ENCODE measurements around the gene OR8B12. TPM values are rescaled to one million over a fixed set of nuclear protein-coding genes. Genes with fewer than 3 reads are reported as not detected.

Gene OR8B12
- total RNA-seq, 2 donors from 2014 or later: not detected

- no peak for DNase-seq
- Histone ChIP-seq H3K27ac (no peak overlapping the region), H3K36me3 (no peaks in the 10 kb centered on the region)
Measured at GRCh38 chr11:124570160-124570559, 26.7 kb upstream of the OR8B12 start.

GRCh38 chr11:124569697-124570096 is 26.2 kb upstream of the OR8B12 start, which contains the start of gene OR8A1:
Gene OR8A1, plus strand, starts transcription at chr11:124569997. Its CDS starts 123 bp downstream, at chr11:124570120.
- intact Hi-C loops (cut with DNase I): no loop called here
- Histone ChIP-seq H3K9ac (ENCODE audit: low read depth in 2 of 2, low read length in 2 of 2) (no peak within 1 kb of the TSS), H3K27ac (no peak within 1 kb of the TSS)

More at GRCh38 chr11:124570160-124570559, 26.7 kb upstream of the OR8B12 start:
- TF ChIP-seq CTCF (IDR thresholded peaks at IDR 0.05): no peak
- no peaks in the 10 kb centered on the region for H3K27me3 ChIP-seq
- H3K4me1 ChIP-seq: no peaks in the 10 kb centered on the region
- no peaks in the 10 kb centered on the region for H3K9me3 ChIP-seq
- H3K4me3 ChIP-seq: no peak overlapping the region
- no peak overlapping the region for H3K9ac ChIP-seq (ENCODE audit: low read depth in 2 of 2, low read length in 2 of 2)
- intact Hi-C loops (cut with DNase I): no loop called here

GRCh38 chr11:124556828-124557227 is 13.4 kb upstream of the OR8B12 start:
- no peak overlapping the region for H3K27ac ChIP-seq
- H3K36me3 ChIP-seq: no peaks in the 10 kb centered on the region
- no peak overlapping the region for H3K9ac ChIP-seq (ENCODE audit: low read depth in 2 of 2, low read length in 2 of 2)
- H3K4me1 ChIP-seq: no peaks in the 10 kb centered on the region
- H3K4me3 ChIP-seq: no peak overlapping the region
- no peak for TF ChIP-seq CTCF (IDR thresholded peaks at IDR 0.05)
- intact Hi-C loops (cut with DNase I): no loop called here
- no peaks in the 10 kb centered on the region for H3K27me3 ChIP-seq
- no peaks in the 10 kb centered on the region for H3K9me3 ChIP-seq
- DNase-seq: no peak

More at GRCh38 chr11:124569697-124570096, 26.2 kb upstream of the OR8B12 start, which contains the start of gene OR8A1:
- DNase-seq: no peak
- H3K4me1 ChIP-seq: no peaks in the 10 kb centered on the region
- H3K27me3 ChIP-seq: no peaks in the 10 kb centered on the region
- H3K36me3 ChIP-seq: no peaks in the 10 kb centered on the region
- H3K4me3 ChIP-seq: no peak within 1 kb of the TSS
- TF ChIP-seq CTCF (IDR thresholded peaks at IDR 0.05): no peak
- no peaks in the 10 kb centered on the region for H3K9me3 ChIP-seq

DNA sequence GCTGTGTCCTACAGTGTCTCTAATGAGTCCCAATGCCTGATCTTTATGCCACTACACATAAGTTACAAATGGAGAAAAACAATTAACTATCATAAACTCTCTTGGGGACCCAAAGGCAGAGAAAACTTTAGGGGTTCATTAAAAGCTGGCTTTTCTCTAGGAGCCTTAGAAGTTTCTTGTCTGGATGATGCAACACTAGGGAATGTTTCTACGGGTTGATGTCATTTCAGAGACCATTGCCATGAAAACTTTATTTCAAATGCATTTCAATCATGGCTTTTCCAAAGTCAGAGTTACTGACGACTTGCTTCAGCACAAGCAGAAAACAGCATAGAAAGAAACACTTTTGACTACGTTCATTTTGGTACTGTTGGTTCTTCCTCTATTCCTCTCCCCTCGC is 8.5 kb upstream of the OR8B12 start:
- intact Hi-C loops (cut with DNase I): no loop called here
- Histone ChIP-seq H3K9ac (ENCODE audit: low read depth in 2 of 2, low read length in 2 of 2) (no peak overlapping the region), H3K27ac (no peak overlapping the region), H3K4me1 (no peaks in the 10 kb centered on the region), H3K9me3 (no peaks in the 10 kb centered on the region), H3K27me3 (no peaks in the 10 kb centered on the region), H3K4me3 (no peak overlapping the region), H3K36me3 (no peaks in the 10 kb centered on the region)
- DNase-seq: no peak
- no peak for TF ChIP-seq CTCF (IDR thresholded peaks at IDR 0.05)

GRCh38 chr11:124551189-124551588 is 7.7 kb upstream of the OR8B12 start:
- Histone ChIP-seq H3K9ac (ENCODE audit: low read depth in 2 of 2, low read length in 2 of 2) (no peak overlapping the region), H3K4me1 (no peaks in the 10 kb centered on the region), H3K36me3 (no peaks in the 10 kb centered on the region), H3K27ac (no peak overlapping the region), H3K4me3 (no peak overlapping the region), H3K9me3 (no peaks in the 10 kb centered on the region), H3K27me3 (no peaks in the 10 kb centered on the region)
- no peak for TF ChIP-seq CTCF (IDR thresholded peaks at IDR 0.05)
- intact Hi-C loops (cut with DNase I): no loop called here
- no peak for DNase-seq

Data from colonic mucosa (tissue), 4 donors.